HL-60 (cell line): ENCODE results near the gene PIK3R1.

Experiments used
- CTCF ChIP-seq: IDR thresholded peaks from one replicate; pipeline ENCODE4 v1.5.1; 2011; ENCODE audit warnings: low read length, control low read depth, inconsistent platforms; ENCODE audit not compliant: insufficient read depth
- GABPA ChIP-seq: IDR thresholded peaks from 2 replicates; pipeline ENCODE4 v1.6.1; 2012; ENCODE audit warnings: low read depth
- POLR2AphosphoS5 ChIP-seq: IDR thresholded peaks from 2 replicates; pipeline ENCODE4 v1.6.1; 2012; ENCODE audit warnings: low read depth
- SPI1 ChIP-seq: IDR thresholded peaks from 2 replicates; pipeline ENCODE4 v1.6.1; 2012; ENCODE audit warnings: low read depth, mild to moderate bottlenecking, borderline replicate concordance
- TF ChIP-seq, protein P1 (sequence below): IDR thresholded peaks from 2 replicates; pipeline ENCODE4 v1.6.1; 2012; ENCODE audit warnings: low read depth; ENCODE audit not compliant: insufficient replicate concordance

- TF ChIP-seq POLR2AphosphoS5 (no peak), CTCF (no peak), SPI1 (no peak), GABPA (no peak)
- TF ChIP-seq, protein P1, sequence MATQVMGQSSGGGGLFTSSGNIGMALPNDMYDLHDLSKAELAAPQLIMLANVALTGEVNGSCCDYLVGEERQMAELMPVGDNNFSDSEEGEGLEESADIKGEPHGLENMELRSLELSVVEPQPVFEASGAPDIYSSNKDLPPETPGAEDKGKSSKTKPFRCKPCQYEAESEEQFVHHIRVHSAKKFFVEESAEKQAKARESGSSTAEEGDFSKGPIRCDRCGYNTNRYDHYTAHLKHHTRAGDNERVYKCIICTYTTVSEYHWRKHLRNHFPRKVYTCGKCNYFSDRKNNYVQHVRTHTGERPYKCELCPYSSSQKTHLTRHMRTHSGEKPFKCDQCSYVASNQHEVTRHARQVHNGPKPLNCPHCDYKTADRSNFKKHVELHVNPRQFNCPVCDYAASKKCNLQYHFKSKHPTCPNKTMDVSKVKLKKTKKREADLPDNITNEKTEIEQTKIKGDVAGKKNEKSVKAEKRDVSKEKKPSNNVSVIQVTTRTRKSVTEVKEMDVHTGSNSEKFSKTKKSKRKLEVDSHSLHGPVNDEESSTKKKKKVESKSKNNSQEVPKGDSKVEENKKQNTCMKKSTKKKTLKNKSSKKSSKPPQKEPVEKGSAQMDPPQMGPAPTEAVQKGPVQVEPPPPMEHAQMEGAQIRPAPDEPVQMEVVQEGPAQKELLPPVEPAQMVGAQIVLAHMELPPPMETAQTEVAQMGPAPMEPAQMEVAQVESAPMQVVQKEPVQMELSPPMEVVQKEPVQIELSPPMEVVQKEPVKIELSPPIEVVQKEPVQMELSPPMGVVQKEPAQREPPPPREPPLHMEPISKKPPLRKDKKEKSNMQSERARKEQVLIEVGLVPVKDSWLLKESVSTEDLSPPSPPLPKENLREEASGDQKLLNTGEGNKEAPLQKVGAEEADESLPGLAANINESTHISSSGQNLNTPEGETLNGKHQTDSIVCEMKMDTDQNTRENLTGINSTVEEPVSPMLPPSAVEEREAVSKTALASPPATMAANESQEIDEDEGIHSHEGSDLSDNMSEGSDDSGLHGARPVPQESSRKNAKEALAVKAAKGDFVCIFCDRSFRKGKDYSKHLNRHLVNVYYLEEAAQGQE, result no peak
Measured at GRCh38 chr5:68315679-68316271, 100.2 kb downstream of the PIK3R1 start.
